ENCODE results near the gene PARVA. TPM values are rescaled to one million over a fixed set of nuclear protein-coding genes. Genes with fewer than 3 reads are reported as not detected.

Gene PARVA
- polyA plus RNA-seq, 2 of the 4 experiments (the other 2 are of a cell fraction), result 25.5 to 26.1 TPM

DNA sequence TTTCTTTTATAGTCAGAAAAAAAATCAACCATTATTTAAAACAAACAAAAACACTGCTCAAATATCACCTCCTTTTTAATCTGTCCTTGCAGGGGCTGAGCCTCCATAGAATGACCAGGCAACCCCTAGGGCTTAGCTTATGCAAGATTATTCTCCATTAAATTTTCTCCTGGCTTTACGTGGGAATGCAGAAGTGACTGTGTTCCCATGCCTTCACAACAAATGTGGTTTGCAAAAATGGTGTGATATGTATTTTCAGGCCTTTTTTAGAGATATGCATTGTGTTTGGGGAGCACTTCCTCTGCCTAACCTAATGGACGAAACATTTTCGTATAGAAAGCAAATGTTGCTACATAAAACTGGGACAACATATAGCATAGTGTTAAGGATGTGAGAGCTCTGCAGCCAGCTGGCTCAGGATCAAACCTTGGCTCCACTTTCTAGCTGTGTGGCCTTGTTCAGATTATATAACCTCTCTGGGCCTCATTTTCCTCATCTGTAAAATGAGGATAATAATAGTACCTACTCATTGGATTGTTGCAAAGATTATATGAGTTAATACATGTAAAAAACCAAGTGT is 82.6 kb downstream of the PARVA start (continued):
- TF ChIP-seq, protein P1, sequence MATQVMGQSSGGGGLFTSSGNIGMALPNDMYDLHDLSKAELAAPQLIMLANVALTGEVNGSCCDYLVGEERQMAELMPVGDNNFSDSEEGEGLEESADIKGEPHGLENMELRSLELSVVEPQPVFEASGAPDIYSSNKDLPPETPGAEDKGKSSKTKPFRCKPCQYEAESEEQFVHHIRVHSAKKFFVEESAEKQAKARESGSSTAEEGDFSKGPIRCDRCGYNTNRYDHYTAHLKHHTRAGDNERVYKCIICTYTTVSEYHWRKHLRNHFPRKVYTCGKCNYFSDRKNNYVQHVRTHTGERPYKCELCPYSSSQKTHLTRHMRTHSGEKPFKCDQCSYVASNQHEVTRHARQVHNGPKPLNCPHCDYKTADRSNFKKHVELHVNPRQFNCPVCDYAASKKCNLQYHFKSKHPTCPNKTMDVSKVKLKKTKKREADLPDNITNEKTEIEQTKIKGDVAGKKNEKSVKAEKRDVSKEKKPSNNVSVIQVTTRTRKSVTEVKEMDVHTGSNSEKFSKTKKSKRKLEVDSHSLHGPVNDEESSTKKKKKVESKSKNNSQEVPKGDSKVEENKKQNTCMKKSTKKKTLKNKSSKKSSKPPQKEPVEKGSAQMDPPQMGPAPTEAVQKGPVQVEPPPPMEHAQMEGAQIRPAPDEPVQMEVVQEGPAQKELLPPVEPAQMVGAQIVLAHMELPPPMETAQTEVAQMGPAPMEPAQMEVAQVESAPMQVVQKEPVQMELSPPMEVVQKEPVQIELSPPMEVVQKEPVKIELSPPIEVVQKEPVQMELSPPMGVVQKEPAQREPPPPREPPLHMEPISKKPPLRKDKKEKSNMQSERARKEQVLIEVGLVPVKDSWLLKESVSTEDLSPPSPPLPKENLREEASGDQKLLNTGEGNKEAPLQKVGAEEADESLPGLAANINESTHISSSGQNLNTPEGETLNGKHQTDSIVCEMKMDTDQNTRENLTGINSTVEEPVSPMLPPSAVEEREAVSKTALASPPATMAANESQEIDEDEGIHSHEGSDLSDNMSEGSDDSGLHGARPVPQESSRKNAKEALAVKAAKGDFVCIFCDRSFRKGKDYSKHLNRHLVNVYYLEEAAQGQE (IDR thresholded peaks at IDR 0.05), result no peak
- TF ChIP-seq RAD21 (conservative IDR thresholded peaks at IDR 0.05 in 1 of 2, IDR thresholded peaks at IDR 0.05 in 1 of 2) (no peak), JUNB (IDR thresholded peaks at IDR 0.05) (no peak), RARB (CRISPR knock-in tag; IDR thresholded peaks at IDR 0.05) (no peak), ESRRA (IDR thresholded peaks at IDR 0.05; ENCODE audit: borderline replicate concordance, low read length) (no peak), KDM1A (IDR thresholded peaks at IDR 0.05; ENCODE audit: low read depth) (no peak), FOSB (CRISPR knock-in tag; IDR thresholded peaks at IDR 0.05) (no peak), POLR2AphosphoS2 (conservative IDR thresholded peaks at IDR 0.05; ENCODE audit: low read length) (no peak), RCOR1 (IDR thresholded peaks at IDR 0.05; ENCODE audit: low read depth, low read length) (no peak), JUN (IDR thresholded peaks at IDR 0.05) (no peak)

DNA sequence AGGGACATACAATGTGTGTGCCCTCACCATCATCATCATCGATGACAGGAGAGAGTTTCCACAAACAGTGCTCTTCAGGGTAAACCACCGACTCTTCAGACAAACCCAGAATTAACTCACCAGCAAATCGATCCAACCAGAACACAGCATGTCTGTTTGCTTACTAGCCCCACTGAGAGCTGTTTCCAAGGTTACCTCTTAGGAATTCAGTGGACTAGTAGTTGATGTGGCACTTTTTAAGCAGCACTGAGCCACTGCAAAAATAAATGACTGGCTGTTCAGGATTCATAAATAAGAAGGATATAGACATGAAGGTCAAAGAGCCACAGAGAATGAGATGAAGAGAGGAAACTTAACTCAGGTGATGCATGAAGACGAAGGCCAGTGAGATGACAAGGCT is 83.1 kb downstream of the PARVA start:
- no peak for FAIRE-seq
- no peaks in the 10 kb centered on the region for H3K4me1 ChIP-seq
- H3K9me3 ChIP-seq, result peaks cover 9% of the 10 kb centered on the region; the same call in 1 of the 3 replicates
- no peak overlapping the region for H3K4me3 ChIP-seq
- H3K27ac ChIP-seq, result no peak overlapping the region
- ATAC-seq, result no peak
- WGBS (ENCODE audit: missing lambda C conversion rate), result 75% methylated on average over 4 of the region's 4 CpGs
- ChIA-PET CTCF (no interaction called here), POLR2A (no interaction called here)
- DNase-seq (ENCODE audit: low read depth in 1 of 2, low spot score in 1 of 2), result no peak
- no peak overlapping the region for H3K4me2 ChIP-seq
- TF ChIP-seq CBX2 (IDR thresholded peaks at IDR 0.05; ENCODE audit: borderline replicate concordance, low read depth) (no peak), ZSCAN20 (CRISPR knock-in tag; IDR thresholded peaks at IDR 0.05) (no peak)

DNA sequence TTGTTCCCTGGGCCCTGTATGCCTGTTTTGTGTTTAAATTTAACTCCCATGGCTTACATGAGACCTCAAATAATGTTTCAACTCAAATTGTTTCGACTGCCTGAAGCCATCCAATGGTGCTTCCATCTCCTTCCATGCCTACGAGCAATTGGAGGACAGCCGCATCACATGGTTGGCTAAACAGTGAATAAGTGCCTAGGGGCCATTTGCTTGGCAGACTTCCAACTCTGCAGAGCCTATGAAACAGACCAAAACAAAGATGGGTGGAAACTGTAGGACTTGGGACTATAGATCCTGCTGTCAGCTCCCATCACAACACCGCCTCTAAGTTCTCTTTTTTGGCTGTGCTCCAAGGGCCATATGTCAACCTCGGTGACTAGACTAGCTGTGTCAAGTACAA is 84.1 kb downstream of the PARVA start:
- Histone ChIP-seq H3K9me3 (peaks cover 9% of the 10 kb centered on the region; the same call in 1 of the 3 replicates), H3K27ac (no peak overlapping the region), H3K4me1 (no peaks in the 10 kb centered on the region), H3K4me3 (no peak overlapping the region), H3K4me2 (no peak overlapping the region)
- POLR2A ChIA-PET, result no interaction called here
- no peak for FAIRE-seq
- DNase-seq (ENCODE audit: low read depth in 1 of 2, low spot score in 1 of 2), result no peak
- CTCF ChIA-PET, result no interaction called here
- TF ChIP-seq, protein P2, sequence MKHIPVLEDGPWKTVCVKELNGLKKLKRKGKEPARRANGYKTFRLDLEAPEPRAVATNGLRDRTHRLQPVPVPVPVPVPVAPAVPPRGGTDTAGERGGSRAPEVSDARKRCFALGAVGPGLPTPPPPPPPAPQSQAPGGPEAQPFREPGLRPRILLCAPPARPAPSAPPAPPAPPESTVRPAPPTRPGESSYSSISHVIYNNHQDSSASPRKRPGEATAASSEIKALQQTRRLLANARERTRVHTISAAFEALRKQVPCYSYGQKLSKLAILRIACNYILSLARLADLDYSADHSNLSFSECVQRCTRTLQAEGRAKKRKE (CRISPR knock-in tag; IDR thresholded peaks at IDR 0.05; ENCODE audit: low read depth), result no peak
- TF ChIP-seq SREBF2 (IDR thresholded peaks at IDR 0.05), result no peak
- no peak for TF ChIP-seq GATA3 (IDR thresholded peaks at IDR 0.05; ENCODE audit: borderline replicate concordance)
- TF ChIP-seq KDM5A (IDR thresholded peaks at IDR 0.05), result no peak
- TF ChIP-seq, protein P3, sequence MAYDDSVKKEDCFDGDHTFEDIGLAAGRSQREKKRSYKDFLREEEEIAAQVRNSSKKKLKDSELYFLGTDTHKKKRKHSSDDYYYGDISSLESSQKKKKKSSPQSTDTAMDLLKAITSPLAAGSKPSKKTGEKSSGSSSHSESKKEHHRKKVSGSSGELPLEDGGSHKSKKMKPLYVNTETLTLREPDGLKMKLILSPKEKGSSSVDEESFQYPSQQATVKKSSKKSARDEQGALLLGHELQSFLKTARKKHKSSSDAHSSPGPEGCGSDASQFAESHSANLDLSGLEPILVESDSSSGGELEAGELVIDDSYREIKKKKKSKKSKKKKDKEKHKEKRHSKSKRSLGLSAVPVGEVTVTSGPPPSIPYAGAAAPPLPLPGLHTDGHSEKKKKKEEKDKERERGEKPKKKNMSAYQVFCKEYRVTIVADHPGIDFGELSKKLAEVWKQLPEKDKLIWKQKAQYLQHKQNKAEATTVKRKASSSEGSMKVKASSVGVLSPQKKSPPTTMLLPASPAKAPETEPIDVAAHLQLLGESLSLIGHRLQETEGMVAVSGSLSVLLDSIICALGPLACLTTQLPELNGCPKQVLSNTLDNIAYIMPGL (CRISPR knock-in tag; IDR thresholded peaks at IDR 0.05; ENCODE audit: borderline replicate concordance), result no peak
- TF ChIP-seq, protein P4, sequence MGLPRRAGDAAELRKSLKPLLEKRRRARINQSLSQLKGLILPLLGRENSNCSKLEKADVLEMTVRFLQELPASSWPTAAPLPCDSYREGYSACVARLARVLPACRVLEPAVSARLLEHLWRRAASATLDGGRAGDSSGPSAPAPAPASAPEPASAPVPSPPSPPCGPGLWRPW (IDR thresholded peaks at IDR 0.05), result no peak
- TF ChIP-seq MAZ (IDR thresholded peaks at IDR 0.05; ENCODE audit: borderline replicate concordance, low read depth, low read length), result no peak
- TF ChIP-seq, protein P5, sequence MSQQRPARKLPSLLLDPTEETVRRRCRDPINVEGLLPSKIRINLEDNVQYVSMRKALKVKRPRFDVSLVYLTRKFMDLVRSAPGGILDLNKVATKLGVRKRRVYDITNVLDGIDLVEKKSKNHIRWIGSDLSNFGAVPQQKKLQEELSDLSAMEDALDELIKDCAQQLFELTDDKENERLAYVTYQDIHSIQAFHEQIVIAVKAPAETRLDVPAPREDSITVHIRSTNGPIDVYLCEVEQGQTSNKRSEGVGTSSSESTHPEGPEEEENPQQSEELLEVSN (IDR thresholded peaks at IDR 0.05; ENCODE audit: borderline replicate concordance, low read depth), result no peak
- no peak for TF ChIP-seq JUNB (IDR thresholded peaks at IDR 0.05)
- ATAC-seq, result no peak
- 86% methylated on average over 5 of the region's 5 CpGs for WGBS (ENCODE audit: missing lambda C conversion rate)

Data from A549 (cell line).